Measurements from ENCODE around the gene ADARB2.

Gene ADARB2

GRCh38 chr10:1208366-1209311 lies 528.7 kb downstream of the ADARB2 start:
- no peak for DNase-seq

- no peak for DNase-seq
These were observed 530.7 kb downstream of the ADARB2 start for GRCh38 chr10:1206601-1207000.

- DNase-seq = no peak
These were observed 531.2 kb downstream of the ADARB2 start for GRCh38 chr10:1206101-1206500.

- DNase-seq = no peak
These were observed 531.8 kb downstream of the ADARB2 start for GRCh38 chr10:1205450-1206030.

- DNase-seq = no peak
These were observed 532.6 kb downstream of the ADARB2 start for GRCh38 chr10:1204434-1205326.

GRCh38 chr10:1203704-1204103 lies 533.6 kb downstream of the ADARB2 start:
- DNase-seq = no peak

- DNase-seq = no peak
These were observed 534.1 kb downstream of the ADARB2 start for GRCh38 chr10:1203216-1203615.

GRCh38 chr10:1202343-1202742 lies 535.0 kb downstream of the ADARB2 start:
- no peak for DNase-seq

- no peak for DNase-seq
These were observed 536.2 kb downstream of the ADARB2 start for GRCh38 chr10:1200866-1201807.

- no peak for DNase-seq
These were observed 537.2 kb downstream of the ADARB2 start for GRCh38 chr10:1199897-1200721.

- no peak for DNase-seq
These were observed 538.0 kb downstream of the ADARB2 start for GRCh38 chr10:1199345-1199673.

GRCh38 chr10:1198453-1199344 lies 538.6 kb downstream of the ADARB2 start:
- peak; percentile 8 for DNase-seq

GRCh38 chr10:1197384-1197783 lies 539.9 kb downstream of the ADARB2 start:
- DNase-seq = no peak

GRCh38 chr10:1196656-1197055 lies 540.7 kb downstream of the ADARB2 start:
- no peak for DNase-seq

- DNase-seq = no peak
These were observed 541.5 kb downstream of the ADARB2 start for GRCh38 chr10:1195828-1196227.

GRCh38 chr10:1194161-1194560 lies 543.2 kb downstream of the ADARB2 start:
- no peak for DNase-seq

GRCh38 chr10:1193561-1193960 lies 543.8 kb downstream of the ADARB2 start:
- no peak for DNase-seq

GRCh38 chr10:1191752-1192151 lies 545.6 kb downstream of the ADARB2 start:
- DNase-seq = no peak

GRCh38 chr10:1190791-1191490 lies 546.4 kb downstream of the ADARB2 start:
- no peak for DNase-seq

GRCh38 chr10:1190052-1190395 lies 547.3 kb downstream of the ADARB2 start:
- DNase-seq = no peak

Measured in NCI-H748 treated with DMSO at 0.1 percent for 48 hours (cell line).